Psoas muscle (tissue), 8 donors: Measurements from ENCODE around the gene CYB5R3. TPM values are rescaled to one million over a fixed set of nuclear protein-coding genes. Genes with fewer than 3 reads are reported as not detected.

Experiments
- ATAC-seq, 4 donors: fragments of 200-7000 bp; cut with Tn5 transposase; one replicate each; pipeline ENCODE4 v1.9.1; 2020; ENCODE audit warnings: moderate library complexity in 3 of 4, mild to moderate bottlenecking in 2 of 4
- DNase-seq, 2 donors: peaks; one replicate each; pipeline ENCODE4 v3.0.0-alpha.2; 2020
- H3K27ac ChIP-seq: fragments of 200-600 bp; one replicate; pipeline ENCODE4 v1.8.0; 2022
- H3K27me3 ChIP-seq, 3 donors: fragments of 200-600 bp in 1 of 3; one replicate each; pipeline versions ENCODE4 v1.6.1 to v1.8.0; 2013 to 2022; ENCODE audit warnings: low read length in 2 of 3, mild to moderate bottlenecking in 2 of 3, moderate library complexity in 1 of 3; ENCODE audit not compliant: insufficient read depth in 3 of 3
- H3K36me3 ChIP-seq, 2 donors: fragments of 200-600 bp in 1 of 2; one replicate each; pipeline versions ENCODE4 v1.6.1 to v1.8.0; 2013 to 2022; ENCODE audit warnings: low read depth in 1 of 2, mild to moderate bottlenecking in 1 of 2, moderate library complexity in 1 of 2; ENCODE audit not compliant: insufficient read depth in 1 of 2
- H3K4me1 ChIP-seq: fragments of 200-600 bp; one replicate; pipeline ENCODE4 v1.8.0; 2022
- H3K4me3 ChIP-seq: fragments of 200-600 bp; one replicate; pipeline ENCODE4 v1.8.0; 2022; ENCODE audit warnings: mild to moderate bottlenecking
- H3K9me3 ChIP-seq: fragments of 200-600 bp; one replicate; pipeline ENCODE4 v1.8.0; 2022
- WGBS, 3 donors: extraction: QIAGEN DNeasy Blood & Tissue Kit; methylation state at CpG; one replicate each; pipeline versions ENCODE4 v1.1.6 to v1.1.7; 2013; 5-methylcytosine and 5-hydroxymethylcytosine counted together
- intact Hi-C, 2 donors: fragments of 100-400 bp; cut with DNase I; formaldehyde crosslinking; loops; one replicate each; pipeline versions ENCODE4 v1.11.0 to v1.14.2; 2022
- polyA plus RNA-seq, 3 donors: library from polyadenylated mRNA; stranded (reverse); fragments of 200-250 nt; gene quantifications; one replicate each; pipeline ENCODE4 v1.2.3, GENCODE V29; 2013
- total RNA-seq, 4 donors: library from RNA; stranded (reverse); fragmentation: NEBNext Ultra II Directional in 2 of 4; extraction: Animal tissue kit (Norgen Biotek cat#: 25700) in 2 of 4; gene quantifications; one replicate each; pipeline versions ENCODE4 v1.2.1 to v1.2.4, GENCODE V29; 2021 to 2023
- TF ChIP-seq, protein P1 (sequence below): fragments of 200-600 bp; IDR thresholded peaks from one replicate; pipeline ENCODE4 v1.8.0; 2022; ENCODE audit warnings: antibody characterized with exemption
- donor health status: healthy with polysubstance abuse.
- donor health status: DM: no; HTN: no; CAD: no; lungs with moderate emphysema.
- donor health status: Bipolar disorder and iron deficiency.
- donor health status: healthy.
- donor health status: DM: yes; HTN: yes; CAD: no.
- donor health status: DM: no; HTN: no; CAD: no.
- donor health status: DM: no; HTN: no; CAD: no.
- donor health status: DM: yes; HTN: yes; CAD: no.

Gene CYB5R3
- total and polyA plus RNA-seq, 7 donors, result 120 to 230 (median 172) TPM

GRCh38 chr22:42688241-42689211, 39.3 kb upstream of the CYB5R3 start:
- no peaks in the 10 kb centered on the region for H3K36me3 ChIP-seq
- TF ChIP-seq, protein P1, sequence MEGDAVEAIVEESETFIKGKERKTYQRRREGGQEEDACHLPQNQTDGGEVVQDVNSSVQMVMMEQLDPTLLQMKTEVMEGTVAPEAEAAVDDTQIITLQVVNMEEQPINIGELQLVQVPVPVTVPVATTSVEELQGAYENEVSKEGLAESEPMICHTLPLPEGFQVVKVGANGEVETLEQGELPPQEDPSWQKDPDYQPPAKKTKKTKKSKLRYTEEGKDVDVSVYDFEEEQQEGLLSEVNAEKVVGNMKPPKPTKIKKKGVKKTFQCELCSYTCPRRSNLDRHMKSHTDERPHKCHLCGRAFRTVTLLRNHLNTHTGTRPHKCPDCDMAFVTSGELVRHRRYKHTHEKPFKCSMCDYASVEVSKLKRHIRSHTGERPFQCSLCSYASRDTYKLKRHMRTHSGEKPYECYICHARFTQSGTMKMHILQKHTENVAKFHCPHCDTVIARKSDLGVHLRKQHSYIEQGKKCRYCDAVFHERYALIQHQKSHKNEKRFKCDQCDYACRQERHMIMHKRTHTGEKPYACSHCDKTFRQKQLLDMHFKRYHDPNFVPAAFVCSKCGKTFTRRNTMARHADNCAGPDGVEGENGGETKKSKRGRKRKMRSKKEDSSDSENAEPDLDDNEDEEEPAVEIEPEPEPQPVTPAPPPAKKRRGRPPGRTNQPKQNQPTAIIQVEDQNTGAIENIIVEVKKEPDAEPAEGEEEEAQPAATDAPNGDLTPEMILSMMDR, result no peak
- H3K9me3 ChIP-seq, result no peaks in the 10 kb centered on the region
- peak; percentile 82 to 91 (median 86) for ATAC-seq
- peak overlapping the region; percentile 32 for H3K4me3 ChIP-seq
- peak overlapping the region; percentile 90 for H3K27ac ChIP-seq
- WGBS, 3 donors, result 11 to 19% (median 13%) methylated on average over 24 to 25 of the region's 25 CpGs
- H3K4me1 ChIP-seq, result peaks cover 62% of the 10 kb centered on the region
- no peaks in the 10 kb centered on the region for H3K27me3 ChIP-seq
- intact Hi-C loops, result loop anchor here in 1 of 2 donors (5.0 kb wide), 1 partner anchor 71 kb away; no protein-coding TSS in a partner anchor
- DNase-seq, result peak; percentile 92 to 96

- Histone ChIP-seq H3K9me3 (no peaks in the 10 kb centered on the region), H3K27me3 (no peaks in the 10 kb centered on the region), H3K4me1 (peaks cover 77% of the 10 kb centered on the region), H3K36me3 (no peaks in the 10 kb centered on the region), H3K4me3 (no peak overlapping the region), H3K27ac (peak overlapping the region; percentile 90)
- WGBS, 3 donors, result 71 to 73% (median 71%) methylated on average over 14 of the region's 14 CpGs
- DNase-seq (no peak), ATAC-seq (no peak)
- TF ChIP-seq, protein P1, result no peak
- intact Hi-C loops, result loop anchor here in 1 of 2 donors (5.0 kb wide), 1 partner anchor 70 kb away; no protein-coding TSS in a partner anchor
Measured at GRCh38 chr22:42686756-42687491, 37.7 kb upstream of the CYB5R3 start.

GRCh38 chr22:42685941-42686653, 36.9 kb upstream of the CYB5R3 start:
- H3K27ac ChIP-seq, result peak overlapping the region; percentile 90
- no peaks in the 10 kb centered on the region for H3K9me3 ChIP-seq
- TF ChIP-seq, protein P1, result no peak
- H3K4me3 ChIP-seq, result no peak overlapping the region
- no peaks in the 10 kb centered on the region for H3K36me3 ChIP-seq
- H3K27me3 ChIP-seq, result no peaks in the 10 kb centered on the region
- intact Hi-C loops, result loop anchor here in 1 of 2 donors (5.0 kb wide), 1 partner anchor 69 kb away; no protein-coding TSS in a partner anchor
- ATAC-seq (peak; percentile 32 to 68 (median 62)), DNase-seq (peak; percentile 72 to 91)
- WGBS, 3 donors, result 16 to 20% (median 18%) methylated on average over 4 to 5 of the region's 5 CpGs
- H3K4me1 ChIP-seq, result peaks cover 73% of the 10 kb centered on the region

DNA sequence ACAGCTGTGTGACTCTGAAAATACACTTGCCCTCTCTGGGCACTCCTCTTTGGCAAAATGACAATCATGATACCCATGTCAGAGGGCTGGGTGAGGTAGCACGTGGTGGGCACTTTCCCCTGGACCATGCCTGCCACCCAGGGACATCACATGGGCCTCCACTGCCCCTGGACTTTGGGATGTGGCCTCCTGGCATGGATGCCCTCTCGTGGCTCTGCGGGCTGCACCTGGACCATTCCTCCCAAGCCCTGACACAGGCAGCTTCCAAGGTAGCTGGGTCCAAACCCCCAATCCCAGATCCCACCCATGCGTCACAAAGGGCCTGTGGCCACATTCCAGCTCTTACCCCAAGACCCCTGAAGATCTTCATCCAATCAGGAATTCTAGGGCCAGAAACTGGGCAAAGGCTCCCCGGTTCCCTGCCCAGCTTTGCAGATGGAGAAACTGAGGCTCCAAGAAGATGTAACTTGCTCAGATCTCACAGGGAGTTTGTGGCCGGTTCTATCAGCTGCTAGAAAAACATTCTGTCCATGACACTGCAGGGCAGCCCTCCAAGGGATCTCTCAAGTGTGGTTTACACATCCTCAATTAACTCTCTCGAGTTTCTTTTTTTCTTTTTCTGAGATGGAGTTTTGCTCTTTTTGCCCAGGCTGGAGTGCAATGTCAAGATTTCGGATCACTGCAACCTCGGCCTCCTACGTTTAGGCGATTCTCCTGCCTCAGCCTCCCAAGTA, 35.4 kb upstream of the CYB5R3 start:
- Histone ChIP-seq H3K36me3 (no peaks in the 10 kb centered on the region), H3K4me3 (no peak overlapping the region), H3K9me3 (no peaks in the 10 kb centered on the region), H3K27me3 (no peaks in the 10 kb centered on the region), H3K4me1 (peaks cover 74% of the 10 kb centered on the region), H3K27ac (peak overlapping the region; percentile 90)
- WGBS, 3 donors, result 63 to 79% (median 64%) methylated on average over 11 of the region's 11 CpGs
- TF ChIP-seq, protein P1, result no peak
- intact Hi-C loops, result loop anchor here in 1 of 2 donors (5.0 kb wide), 1 partner anchor 67 kb away; no protein-coding TSS in a partner anchor
- no peak for ATAC-seq
- peak in 1 of 2 donors; percentile 73 for DNase-seq
